GM21723 (cell line): ENCODE results near the gene SEC14L1.

Experiments used
- ATAC-seq: cut with Tn5 transposase; IDR thresholded peaks from one replicate; pipeline ENCODE4 v1.9.1; 2021; ENCODE audit warnings: mild to moderate bottlenecking, moderate library complexity; ENCODE audit not compliant: unreplicated experiment

Gene SEC14L1

DNA sequence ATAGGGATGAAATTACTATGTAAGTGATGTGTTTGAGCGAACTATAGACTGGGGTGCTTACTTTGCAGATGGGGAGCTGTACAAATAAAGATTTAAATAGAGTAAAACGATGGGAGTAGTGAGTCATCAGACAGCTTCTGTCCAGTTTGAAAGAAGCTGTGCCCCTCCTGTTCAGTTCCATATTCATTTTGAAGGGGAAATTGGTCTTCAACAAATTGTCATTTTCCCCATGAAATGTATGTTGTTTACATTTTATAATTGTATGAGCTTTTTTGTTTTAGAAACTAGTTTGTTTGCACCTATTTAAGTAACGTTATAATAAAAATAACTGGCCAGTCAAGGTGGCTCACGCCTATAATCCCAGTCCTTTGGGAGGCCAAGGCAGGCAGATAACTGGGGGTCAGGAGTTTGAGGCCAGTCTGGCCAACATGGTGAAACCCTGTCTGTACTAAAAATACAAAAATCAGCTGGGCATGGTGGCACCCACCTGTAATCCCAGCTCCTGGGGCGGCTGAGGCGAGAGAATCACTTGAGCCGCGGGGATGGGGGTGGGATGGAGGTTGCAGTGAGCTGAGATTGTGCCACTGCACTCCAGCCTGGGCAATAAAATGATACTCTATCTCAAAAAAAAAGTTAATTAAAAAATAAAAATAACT, 20.2 kb downstream of the SEC14L1 start:
- no peak for ATAC-seq

DNA sequence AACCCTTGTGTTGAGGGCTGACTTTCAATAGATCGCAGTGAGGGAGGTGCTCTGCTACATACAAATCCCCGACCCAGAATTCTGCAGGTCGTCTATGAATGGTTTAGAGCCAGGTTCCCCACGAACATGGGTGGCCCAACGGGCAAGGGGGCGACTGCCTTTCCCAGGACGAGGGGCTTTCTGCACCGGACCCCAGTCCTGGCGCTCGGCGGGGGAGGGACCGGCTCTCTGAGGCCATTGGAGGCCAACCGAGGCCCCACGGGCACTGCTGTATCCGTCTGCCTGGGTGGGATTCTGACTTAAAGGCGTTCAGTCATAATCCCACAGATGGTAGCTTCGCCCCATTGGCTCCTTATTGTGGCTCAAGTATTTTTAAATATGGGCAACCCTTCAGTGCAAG, 21.2 kb downstream of the SEC14L1 start:
- ATAC-seq, result no peak

DNA sequence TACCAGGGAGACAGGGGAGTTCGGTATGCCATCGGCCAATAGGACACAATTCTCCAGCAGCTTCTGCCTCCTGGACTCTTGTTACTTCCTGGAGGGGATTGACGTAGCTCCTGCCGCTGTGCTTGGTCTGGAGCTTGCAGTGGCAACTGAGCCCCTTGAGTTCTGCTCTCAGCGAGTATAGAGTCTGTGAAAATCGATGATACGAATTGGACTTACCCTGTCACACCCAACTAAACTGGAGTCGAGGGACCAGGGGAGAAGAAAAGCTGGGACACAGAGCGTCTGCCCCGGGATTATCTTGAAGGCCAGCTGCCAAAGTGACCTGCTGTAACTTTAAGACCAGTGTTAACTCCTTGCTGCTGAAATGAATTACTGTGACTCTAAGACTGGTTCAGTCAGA, 22.2 kb downstream of the SEC14L1 start:
- no peak for ATAC-seq

DNA sequence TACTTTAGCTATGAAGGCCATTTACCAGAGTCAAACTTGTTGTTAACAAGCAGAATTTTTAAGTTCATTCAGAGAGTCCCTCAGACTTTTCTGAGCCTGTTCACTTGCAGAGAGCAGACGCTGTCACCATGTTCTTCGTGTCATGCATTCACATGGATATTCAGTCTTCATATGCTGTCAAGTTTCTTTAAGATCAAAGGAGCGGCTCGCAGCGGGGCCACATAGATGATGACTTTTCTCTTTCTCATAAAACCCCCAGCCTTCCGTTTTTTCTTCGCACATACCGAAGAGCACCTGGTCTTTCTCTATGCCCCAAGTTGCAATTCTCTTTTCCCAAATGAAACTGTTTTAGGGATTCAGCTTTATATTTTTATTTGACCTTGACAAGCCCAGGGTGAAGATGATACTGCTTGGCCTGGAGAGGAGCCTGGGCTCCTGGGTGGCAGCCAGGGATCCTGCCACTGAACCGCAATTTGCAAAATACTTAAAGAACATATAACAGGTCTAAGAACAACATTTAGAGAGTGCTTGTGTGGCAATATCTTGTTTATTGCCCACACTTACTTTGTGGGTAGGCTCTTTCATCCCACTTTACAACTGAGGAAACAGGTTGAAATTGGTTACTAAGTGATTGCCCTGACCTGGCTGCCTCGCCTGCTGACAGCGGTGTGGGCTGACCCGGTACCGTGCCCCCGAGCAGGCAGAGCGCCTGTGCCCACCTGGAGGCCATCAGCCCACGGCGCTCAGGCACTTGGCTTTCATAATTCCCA, 22.9 kb downstream of the SEC14L1 start:
- ATAC-seq, result no peak

DNA sequence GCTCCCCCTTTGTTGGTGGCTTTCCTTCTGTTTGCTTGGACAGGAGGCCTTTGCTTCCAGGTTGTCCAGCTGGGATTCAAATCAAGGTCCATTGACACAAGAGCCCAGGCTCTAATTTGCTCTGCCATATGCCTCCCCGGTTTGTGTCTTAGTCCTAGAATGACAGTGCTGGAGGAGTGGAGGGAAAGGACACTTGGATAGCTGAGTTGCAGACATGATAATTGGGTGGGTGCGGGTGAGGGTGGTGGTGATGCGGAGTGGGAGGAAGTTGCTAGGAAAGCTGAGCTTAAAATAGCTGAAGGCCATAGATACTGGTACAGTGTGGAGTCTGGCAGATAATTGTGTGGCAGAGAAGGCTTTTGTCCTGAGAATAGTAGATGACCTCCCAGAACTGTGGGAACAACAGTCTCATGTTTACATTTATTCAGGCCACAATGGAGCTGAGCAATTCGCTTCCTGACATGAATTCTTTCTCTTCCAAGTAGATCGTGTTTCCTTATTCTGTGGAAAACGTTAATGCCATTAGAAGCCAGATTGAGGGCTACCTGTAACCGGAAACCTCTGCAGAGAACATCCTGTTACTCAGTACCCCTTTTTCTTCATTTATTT, 23.8 kb downstream of the SEC14L1 start:
- no peak for ATAC-seq

DNA sequence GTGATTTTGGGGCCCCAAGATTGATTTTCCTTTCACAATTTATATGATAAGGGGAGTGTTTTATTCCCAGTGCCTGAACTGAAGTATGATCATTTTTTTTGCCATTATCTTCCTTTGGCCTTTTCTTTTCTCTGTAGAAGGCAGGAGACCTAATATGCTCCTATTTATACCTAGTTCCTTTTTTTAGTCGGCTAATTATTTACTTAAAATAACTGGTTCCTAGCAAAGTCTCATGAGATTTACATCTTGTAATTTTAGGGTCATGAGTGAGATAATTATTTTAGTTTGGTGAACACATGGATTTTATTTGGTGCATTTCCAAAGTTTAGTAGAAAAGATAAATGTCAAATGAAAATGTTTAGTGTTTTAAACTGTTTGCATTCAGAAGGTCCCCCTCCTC, 24.8 kb downstream of the SEC14L1 start:
- ATAC-seq, result no peak

DNA sequence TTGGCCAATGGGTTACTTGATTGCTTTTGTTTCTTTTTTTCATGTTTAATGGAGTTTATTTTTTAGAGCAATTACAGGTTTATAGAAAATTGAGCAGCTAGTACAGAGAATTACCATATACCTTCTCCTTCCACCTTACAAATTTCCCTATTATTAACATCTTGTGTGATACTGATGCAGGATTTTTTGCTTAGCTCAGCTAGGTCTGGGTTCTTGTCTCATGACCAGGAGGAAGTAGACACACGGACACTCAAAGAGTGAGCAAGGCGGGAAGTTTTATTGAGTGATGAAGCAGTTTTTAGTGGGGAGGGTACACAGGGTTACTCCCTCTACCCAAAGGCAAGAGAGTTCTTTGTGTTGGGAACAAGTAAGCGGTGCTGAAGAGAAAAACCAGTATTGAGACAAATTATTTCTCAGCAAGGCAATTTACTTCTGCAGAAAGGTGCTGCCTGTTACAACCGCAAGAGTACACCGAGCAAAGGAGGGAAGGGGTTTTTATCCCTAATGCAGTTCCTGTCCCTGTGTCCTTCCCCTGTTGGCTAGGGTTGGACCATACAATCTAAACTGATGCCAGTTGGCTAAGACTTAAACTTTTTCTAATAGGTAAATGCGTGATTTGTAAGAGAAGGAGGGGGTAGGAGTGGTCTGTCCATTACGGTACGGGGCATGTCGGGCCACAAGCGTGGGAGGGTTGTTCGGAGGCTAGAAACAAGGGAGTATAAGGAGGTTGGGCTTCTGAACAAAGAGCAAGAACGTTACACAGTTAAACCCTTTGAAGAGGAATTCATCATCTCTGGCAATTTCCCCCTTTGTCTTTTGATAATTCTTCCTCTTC, 26.9 kb downstream of the SEC14L1 start:
- ATAC-seq, result no peak

DNA sequence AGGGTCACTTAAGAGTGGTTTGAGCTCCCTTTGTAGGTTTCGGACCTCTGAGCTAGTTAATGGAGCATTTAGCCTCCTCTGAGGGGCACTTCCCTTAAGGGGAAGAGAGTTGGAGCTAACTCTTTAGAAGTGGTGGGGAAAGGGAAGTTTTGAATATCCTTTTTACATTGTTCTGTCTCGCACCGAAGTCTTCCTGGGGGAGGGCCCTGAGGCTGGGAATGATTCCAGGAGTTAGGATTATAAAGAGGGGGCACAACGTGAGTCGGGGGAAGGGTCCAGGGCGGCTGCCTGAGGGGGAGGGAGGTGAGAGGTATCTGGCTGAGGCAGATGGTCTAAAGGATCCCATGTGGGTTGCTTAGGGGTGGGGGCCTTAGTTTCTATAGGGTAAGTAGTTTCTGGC, 32.3 kb downstream of the SEC14L1 start:
- ATAC-seq, result no peak

DNA sequence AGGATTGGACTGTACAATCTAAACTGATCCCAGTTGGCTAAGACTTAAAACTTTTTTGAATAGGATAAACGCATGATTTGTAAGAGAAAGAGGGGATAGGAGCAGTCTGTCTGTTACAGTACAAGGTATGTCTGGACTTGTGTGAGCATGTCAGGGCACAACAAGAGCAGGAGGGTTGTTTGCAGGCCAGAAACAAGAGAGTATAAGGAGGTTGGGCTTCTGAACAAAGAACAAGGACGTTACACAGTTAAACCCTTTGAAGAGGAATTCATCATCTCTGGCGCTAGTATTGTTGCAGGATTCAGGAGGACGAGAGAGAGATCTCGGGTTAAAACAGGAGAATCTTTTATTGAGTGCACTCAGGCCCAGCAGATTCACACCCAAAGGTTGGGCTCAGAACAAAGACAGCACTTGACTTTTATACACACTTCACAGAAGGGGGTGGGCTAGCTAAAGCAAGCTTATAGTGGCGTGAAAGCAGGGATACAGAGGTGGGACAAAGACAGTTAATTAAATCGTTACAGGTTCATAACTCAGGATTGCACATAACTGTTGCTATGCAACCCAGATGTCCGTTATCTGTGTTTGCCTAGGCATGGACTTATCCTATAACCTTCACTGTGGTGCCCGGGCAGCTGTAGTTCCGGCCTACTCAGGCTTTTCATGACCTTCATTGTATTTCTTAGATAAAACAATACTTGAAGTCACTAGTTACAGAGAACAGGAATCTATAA, 34.3 kb downstream of the SEC14L1 start:
- no peak for ATAC-seq

DNA sequence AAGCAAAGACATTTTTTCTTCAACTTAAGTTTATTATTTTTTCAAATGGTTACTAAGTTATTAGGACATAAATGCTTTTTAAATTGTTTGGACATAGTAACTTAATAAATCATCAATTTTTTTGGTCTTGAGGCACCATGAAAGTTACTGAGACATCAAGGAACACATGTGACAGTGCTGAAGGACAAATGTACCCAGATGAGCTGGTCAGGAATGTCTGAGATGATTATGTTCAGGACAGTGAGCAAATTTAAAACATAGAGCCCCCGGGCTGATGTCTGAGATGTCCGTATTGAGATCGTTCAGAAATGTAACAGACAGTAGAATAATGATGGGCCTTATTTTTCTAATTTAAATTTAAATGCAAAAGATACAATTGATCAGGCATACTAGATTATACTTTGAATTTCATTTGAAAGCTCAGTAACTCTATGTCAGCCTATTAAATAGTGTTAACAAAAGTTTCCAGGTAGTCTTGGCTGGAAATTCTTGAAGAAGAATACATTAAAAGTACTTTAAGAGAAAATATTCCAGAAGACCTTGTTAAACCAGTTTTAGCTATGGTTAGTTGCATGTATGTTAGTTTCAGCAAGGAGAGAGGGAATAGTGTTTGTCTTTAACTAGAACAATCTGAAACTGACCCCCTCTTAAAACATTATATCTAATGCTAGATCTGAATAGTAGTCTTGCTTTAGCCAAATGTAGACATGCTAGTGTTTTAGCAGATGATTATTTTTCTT, 36.4 kb downstream of the SEC14L1 start:
- ATAC-seq, result no peak

DNA sequence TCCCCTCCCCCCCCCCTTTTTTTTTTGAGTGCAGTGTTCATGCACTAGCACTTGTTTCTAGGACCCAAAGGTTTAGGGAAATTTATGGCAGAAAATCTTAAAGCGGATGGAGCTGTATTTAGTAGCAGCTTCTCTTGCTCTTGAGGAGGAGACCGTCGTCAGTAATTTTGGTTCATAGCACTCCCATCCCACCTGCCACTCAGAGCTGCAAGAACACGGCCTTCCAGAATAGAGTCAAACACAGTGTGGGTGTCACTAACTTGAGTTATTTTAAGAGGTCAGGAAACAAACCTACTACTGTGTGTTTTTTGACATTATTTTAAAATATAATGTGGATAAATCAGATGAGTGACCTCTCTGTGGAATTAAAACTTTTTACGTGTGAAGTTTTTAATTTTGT, 37.3 kb downstream of the SEC14L1 start:
- ATAC-seq, result no peak

DNA sequence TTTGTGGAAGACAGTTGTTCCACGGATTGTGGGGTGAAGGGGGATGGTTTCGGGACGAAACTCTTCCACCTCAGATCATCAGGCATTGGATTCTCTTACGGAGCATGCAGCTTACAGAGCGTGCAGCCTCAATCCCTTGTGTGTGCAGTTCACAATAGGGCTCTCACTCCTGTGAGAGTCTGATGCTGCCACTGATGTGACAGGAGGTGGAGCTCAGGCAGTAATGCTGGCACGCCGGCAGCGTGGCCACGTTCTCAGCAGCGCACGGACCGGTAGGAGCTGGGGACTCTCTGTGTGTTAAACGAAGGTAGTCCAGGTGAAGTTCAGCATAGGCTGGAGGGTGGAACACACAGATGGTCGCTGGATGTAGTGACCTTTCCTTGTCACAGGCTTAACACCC, 37.8 kb downstream of the SEC14L1 start:
- ATAC-seq, result no peak

DNA sequence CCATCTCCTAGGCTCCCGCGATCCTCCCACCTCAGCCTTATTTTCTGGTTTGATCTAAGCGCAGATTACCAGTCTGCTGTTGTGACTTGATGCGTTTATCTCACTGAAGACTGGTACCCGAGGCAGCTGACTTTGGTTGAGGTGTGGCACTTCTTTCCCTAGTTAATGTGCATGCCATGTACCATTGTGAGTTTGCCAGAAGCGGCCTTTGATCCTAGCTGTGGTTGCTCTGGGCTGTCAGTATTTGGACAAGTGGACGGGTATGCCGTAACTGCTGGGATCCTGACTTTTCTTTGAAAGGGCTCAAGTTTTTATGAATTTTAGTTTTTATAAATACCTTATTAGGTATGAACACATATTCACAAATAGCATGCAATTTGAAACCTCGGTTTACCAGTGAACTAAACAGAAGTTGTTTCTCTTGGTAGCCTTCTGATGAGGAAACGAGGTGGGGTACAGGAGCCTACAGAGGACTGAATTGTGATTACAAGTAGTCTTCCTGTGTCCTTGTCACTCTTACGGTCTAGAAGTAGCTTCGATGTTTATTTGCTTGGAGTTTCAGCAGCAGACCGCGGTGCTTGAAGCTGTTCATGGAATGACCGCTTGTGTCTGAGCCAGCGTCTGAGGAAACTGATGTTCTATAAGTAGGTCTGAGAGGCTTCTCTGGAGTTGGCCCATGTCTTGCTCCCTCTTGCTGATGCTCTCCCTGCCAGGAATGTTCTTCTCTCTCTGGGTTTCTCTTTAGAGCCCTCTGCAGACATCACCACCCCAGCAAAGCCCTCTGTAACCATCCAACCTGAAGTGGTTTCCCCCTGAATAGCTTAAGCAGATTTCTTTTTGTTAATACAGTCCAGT, 40.0 kb downstream of the SEC14L1 start:
- ATAC-seq, result no peak

DNA sequence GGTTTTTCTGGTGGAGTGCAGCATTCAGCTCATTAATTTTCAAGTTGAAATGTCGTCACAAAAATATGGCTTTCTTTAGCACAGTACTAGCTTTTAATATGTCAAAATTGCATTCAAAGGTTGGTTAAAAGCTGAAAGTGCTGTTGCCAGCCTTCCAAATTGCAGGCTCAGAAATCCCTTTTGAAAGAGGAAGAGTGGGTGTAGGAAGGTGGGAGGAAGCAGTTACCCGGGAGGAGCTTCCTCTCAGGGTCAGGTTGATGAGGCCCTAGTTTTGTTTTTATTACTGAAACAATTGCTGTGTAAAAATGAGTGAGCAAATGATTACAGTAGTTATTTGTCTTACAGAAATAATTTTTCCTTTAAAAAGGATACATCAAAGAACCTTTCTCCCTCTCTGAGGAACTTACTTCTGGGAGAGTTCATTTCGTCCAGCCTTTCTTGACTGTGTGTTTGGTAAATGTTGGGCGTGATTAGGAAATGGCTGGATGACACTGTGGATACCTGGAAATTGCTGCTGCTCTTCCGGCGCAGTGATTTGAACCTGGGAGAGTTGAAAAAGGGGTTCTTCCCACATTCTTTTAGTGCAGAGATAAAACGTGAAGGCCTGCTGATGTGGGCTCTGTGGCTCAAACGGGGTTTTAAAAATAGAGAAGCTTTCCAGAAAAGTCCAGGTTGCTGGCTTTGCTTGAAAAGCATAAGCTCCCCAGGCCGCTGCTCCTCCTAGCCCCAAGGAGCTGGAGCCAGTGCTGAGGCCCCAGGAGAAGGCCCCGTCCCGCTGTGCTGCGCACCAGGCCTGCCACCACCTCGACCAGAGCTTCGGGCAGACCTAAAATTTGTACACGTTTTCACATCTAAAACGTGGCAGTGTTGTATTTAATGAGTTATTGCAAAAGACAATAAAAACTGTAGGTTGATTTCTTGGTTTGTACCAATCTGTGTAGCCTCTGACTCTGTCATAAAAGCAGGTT, 41.7 kb downstream of the SEC14L1 start:
- no peak for ATAC-seq

DNA sequence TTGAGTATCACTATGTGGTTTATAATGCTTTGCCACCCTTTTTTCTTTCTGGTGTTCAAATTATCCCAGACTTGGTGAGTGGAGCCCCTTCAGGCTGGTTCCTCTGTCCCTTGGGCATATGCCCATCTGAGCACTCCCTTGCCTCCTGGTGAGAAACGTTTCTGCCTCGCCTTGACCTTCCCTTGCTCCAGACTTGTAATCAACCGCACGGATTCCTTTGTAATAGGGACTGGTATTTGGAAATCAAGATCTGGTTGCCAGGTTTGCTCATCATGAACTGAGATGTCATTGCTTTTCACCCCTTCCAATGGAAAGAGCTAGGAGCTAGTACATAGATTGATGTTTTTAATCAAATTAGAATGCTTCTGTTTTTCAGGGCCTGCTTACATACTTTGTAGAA, 43.7 kb downstream of the SEC14L1 start:
- no peak for ATAC-seq

DNA sequence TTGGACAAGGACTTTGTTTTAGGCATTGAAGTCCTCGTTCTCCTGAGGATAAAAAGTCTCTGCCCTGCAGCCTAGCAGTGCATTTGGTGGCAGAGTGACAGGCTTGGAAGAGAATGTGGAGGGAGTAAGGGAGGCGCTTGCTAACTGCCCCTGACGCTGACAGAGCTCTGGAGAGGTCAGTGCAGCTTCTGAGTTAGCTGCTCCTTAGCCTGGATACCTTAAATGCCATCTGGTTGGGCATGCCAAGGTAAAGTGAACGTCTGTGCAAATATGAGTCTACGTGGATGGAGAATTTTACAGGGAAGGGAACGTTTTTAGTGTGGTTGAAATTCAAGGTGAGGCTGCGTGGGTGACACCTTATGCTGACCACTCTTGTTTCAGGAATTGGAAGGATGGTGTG, 44.4 kb downstream of the SEC14L1 start:
- ATAC-seq, result no peak

DNA sequence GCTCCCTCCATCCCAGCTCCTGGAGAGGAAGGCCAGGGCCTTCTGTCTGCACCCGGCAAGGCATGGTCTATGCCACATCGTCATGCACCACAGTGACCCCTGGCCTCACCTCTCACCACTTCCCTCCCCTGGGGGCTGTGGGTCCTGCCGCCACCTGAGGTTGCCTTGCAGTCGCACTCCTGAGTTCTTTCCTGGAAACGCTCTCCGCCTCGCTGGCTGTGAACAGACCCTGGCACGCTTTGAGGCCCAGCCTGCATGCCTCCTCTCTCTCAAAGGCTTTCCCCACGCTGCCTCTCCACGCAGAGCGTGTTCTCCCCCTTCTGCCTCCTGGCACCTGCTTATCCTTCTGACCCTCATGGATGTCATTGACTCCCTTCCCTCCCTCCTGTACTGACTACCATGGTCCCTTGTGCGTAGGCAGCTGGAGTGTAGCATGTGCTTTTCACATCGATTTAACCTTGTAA, 45.4 kb downstream of the SEC14L1 start:
- ATAC-seq, result no peak
